DND-41 (cell line): ENCODE measurements around the gene C1QTNF3.

Source experiments
- ATAC-seq: fragments of 200-7000 bp; cut with Tn5 transposase; 3 replicates; pipeline ENCODE4 v1.9.1; 2021; ENCODE audit warnings: low read depth; ENCODE audit not compliant: insufficient read depth
- DNase-seq: peaks from one replicate; pipeline ENCODE4 v3.0.0-alpha.2; 2020
- H2AFZ ChIP-seq: 2 replicates; pipeline ENCODE4 v1.6.0; 2012; ENCODE audit warnings: low read depth, low read length
- H3K27ac ChIP-seq: 2 replicates; pipeline ENCODE4 v1.5.1; 2012; ENCODE audit warnings: low read length, inconsistent platforms
- H3K27me3 ChIP-seq: fragments of 200-600 bp; sonication (generic); 2 replicates; pipeline ENCODE4 v1.6.0; 2012; ENCODE audit warnings: low read length, mild to moderate bottlenecking, inconsistent platforms; ENCODE audit not compliant: insufficient read depth, poor library complexity
- H3K36me3 ChIP-seq: 2 replicates; pipeline ENCODE4 v1.5.1; 2012; ENCODE audit warnings: low read length, inconsistent platforms; ENCODE audit not compliant: insufficient read depth
- H3K4me1 ChIP-seq: 2 replicates; pipeline ENCODE4 v1.5.1; 2012; ENCODE audit warnings: mild to moderate bottlenecking, low read length; ENCODE audit not compliant: insufficient read depth
- H3K4me2 ChIP-seq: 2 replicates; pipeline ENCODE4 v1.6.0; 2012; ENCODE audit warnings: mild to moderate bottlenecking, moderate library complexity, low read length, inconsistent platforms; ENCODE audit not compliant: insufficient read depth
- H3K4me3 ChIP-seq, 2 experiments: fragments of 200-600 bp in 1 of 2; shearing (Covaris generic) in 1 of 2; 2 replicates each; pipeline ENCODE4 v1.5.1; 2012 to 2016; ENCODE audit warnings: inconsistent platforms in 2 of 2, low read length in 2 of 2, mild to moderate bottlenecking in 2 of 2, low read depth in 1 of 2, moderate library complexity in 1 of 2
- H3K79me2 ChIP-seq: 2 replicates; pipeline ENCODE4 v1.6.0; 2012; ENCODE audit warnings: low read length, inconsistent platforms; ENCODE audit not compliant: insufficient read depth
- H3K9ac ChIP-seq: 2 replicates; pipeline ENCODE4 v1.6.0; 2012; ENCODE audit warnings: low read depth, mild to moderate bottlenecking, inconsistent platforms, low read length, moderate library complexity
- H3K9me3 ChIP-seq: 2 replicates; pipeline ENCODE4 v1.5.1; 2012; ENCODE audit warnings: low read length, moderate library complexity, mild to moderate bottlenecking, inconsistent platforms; ENCODE audit not compliant: insufficient read depth, severe bottlenecking
- H4K20me1 ChIP-seq: 2 replicates; pipeline ENCODE4 v1.6.0; 2012; ENCODE audit warnings: low read length; ENCODE audit not compliant: insufficient read depth
- EZH2 ChIP-seq: IDR thresholded peaks from 3 replicates; pipeline ENCODE4 v1.6.1; 2012; ENCODE audit warnings: borderline replicate concordance, low read depth, mild to moderate bottlenecking, moderate library complexity, low read length, inconsistent platforms; ENCODE audit not compliant: severe bottlenecking
- TF ChIP-seq, protein P1 (sequence below): IDR thresholded peaks from 2 replicates; pipeline ENCODE4 v1.5.1; 2012; ENCODE audit warnings: borderline replicate concordance, low read length, moderate library complexity, mild to moderate bottlenecking; ENCODE audit not compliant: poor library complexity, severe bottlenecking; ENCODE audit errors: extremely low read depth

The C1QTNF3 gene

DNA sequence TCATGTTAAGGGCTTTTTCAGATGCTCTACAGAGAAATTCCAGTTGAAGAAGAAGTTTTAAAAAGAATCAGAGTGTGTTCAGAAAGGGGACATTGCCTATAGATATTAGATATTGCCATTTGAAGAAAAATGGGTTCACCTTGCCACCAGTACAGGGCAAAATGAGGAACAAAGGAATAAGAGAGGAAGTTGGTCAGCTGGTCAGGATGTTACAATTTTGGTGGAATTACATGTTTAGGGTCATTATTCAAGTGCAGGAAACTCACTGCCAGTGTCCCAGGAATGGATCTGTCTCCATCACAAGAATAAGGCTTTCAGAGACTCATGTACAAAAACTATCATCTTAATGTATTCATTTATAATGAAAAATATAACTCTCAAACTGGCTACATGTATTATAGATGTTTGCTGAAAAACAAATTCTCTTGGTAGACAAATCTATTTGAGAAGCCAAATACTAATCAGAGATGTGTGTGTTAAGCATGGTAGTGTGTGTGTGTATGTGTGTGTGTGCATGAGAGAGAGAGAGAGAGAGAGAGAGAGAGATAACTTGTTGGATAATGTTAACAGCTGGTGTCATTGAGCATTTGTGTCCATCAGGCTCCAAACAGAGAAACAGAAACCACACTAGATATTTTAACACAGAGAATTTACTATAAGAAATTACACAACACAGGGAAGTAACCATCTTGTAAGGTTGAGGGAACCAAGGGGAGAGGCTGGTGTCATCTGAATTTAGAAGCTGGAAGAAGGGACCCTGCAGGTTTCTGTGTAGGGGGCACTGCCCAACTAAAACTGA lies 5.0 kb upstream of the C1QTNF3 start:
- no peaks in the 10 kb centered on the region for H3K4me1 ChIP-seq
- no peak overlapping the region for H3K27ac ChIP-seq
- ATAC-seq: no peak
- H2AFZ ChIP-seq: no peak overlapping the region
- no peaks in the 10 kb centered on the region for H3K79me2 ChIP-seq
- H3K4me3 ChIP-seq: no peak overlapping the region
- H3K9me3 ChIP-seq: no peaks in the 10 kb centered on the region
- no peaks in the 10 kb centered on the region for H3K27me3 ChIP-seq
- H3K36me3 ChIP-seq: 0 out of 2 replicates have a peak, but pooled peaks cover 4% of the 10 kb centered on the region
- H4K20me1 ChIP-seq: no peaks in the 10 kb centered on the region
- TF ChIP-seq, protein P1, sequence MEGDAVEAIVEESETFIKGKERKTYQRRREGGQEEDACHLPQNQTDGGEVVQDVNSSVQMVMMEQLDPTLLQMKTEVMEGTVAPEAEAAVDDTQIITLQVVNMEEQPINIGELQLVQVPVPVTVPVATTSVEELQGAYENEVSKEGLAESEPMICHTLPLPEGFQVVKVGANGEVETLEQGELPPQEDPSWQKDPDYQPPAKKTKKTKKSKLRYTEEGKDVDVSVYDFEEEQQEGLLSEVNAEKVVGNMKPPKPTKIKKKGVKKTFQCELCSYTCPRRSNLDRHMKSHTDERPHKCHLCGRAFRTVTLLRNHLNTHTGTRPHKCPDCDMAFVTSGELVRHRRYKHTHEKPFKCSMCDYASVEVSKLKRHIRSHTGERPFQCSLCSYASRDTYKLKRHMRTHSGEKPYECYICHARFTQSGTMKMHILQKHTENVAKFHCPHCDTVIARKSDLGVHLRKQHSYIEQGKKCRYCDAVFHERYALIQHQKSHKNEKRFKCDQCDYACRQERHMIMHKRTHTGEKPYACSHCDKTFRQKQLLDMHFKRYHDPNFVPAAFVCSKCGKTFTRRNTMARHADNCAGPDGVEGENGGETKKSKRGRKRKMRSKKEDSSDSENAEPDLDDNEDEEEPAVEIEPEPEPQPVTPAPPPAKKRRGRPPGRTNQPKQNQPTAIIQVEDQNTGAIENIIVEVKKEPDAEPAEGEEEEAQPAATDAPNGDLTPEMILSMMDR: no peak
- TF ChIP-seq EZH2: no peak
- H3K4me2 ChIP-seq: no peak overlapping the region
- no peak overlapping the region for H3K9ac ChIP-seq
- DNase-seq: no peak

DNA sequence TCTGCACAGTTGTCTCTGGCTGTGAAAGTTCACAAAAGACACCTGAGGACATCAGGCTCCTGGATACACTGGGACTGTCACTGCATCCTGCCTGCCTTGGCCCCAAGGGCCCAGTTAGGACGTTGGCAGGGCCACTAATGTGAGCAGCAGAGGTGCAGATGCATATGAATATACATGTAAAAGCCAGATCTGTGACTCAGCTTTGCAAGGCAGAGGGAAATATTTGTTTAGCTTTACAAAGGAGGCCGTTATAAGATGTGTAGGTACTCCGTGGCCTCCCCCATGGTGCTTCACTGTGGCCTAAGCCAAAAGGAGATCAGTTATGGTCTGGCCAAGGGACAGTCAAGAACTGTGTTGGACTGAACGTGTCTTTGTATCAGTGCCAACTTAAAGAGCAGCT lies 4.1 kb upstream of the C1QTNF3 start:
- Histone ChIP-seq H3K79me2 (no peaks in the 10 kb centered on the region), H3K4me1 (no peaks in the 10 kb centered on the region), H4K20me1 (no peaks in the 10 kb centered on the region), H3K4me2 (no peak overlapping the region), H3K9ac (no peak overlapping the region), H2AFZ (no peak overlapping the region), H3K27me3 (no peaks in the 10 kb centered on the region), H3K4me3 (no peak overlapping the region), H3K27ac (no peak overlapping the region), H3K36me3 (0 out of 2 replicates have a peak, but pooled peaks cover 4% of the 10 kb centered on the region), H3K9me3 (no peaks in the 10 kb centered on the region)
- ATAC-seq (no peak), DNase-seq (no peak)
- no peak for TF ChIP-seq EZH2

DNA sequence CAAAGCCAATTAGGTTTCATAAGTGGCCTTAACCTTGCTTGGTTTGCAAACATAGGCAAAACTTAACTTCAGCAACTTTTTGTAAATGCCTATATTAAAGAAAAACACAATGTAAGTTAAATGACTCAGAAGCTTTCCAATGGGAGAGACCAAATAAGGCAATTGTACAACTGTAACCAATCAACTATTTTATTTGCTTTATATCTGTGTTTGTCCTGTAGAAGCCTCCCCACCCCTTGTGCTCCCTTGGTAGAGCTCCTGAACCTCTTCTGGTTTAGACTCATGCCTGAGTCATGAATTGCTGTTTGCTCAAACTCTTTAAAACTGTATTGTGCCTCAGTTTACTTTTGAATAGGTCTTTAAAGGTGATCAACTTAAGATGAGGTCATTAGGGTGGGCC lies 3.0 kb upstream of the C1QTNF3 start:
- DNase-seq: no peak
- no peaks in the 10 kb centered on the region for H3K27me3 ChIP-seq

DNA sequence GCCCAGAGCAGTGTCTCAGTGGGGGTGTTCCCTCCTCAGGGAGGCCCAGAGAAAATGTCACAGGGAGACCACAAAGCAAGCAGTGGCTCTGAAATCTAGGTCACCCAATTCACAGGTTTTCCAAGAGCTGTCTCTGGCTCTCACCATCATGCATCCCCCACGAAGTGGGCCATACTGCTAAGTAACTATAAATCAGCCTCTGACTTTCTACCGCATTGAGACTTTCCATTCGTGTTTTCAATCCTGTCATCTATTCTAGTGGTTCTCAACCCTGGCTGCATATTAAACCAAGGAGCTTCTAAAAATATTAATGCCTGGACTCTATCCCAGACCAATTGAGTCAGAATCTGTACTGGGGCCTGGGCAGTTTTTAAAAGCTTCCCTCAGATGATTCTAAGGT lies 2.0 kb upstream of the C1QTNF3 start:
- H3K9ac ChIP-seq: no peak overlapping the region
- no peaks in the 10 kb centered on the region for H3K79me2 ChIP-seq
- TF ChIP-seq EZH2: no peak
- TF ChIP-seq, protein P1: no peak
- H3K27me3 ChIP-seq: no peaks in the 10 kb centered on the region
- ATAC-seq: no peak
- no peak overlapping the region for H2AFZ ChIP-seq
- H3K27ac ChIP-seq: no peak overlapping the region
- H3K36me3 ChIP-seq: no peaks in the 10 kb centered on the region
- DNase-seq: no peak
- H4K20me1 ChIP-seq: no peaks in the 10 kb centered on the region
- H3K4me3 ChIP-seq: no peak overlapping the region
- H3K9me3 ChIP-seq: no peaks in the 10 kb centered on the region
- H3K4me2 ChIP-seq: no peak overlapping the region
- H3K4me1 ChIP-seq: no peaks in the 10 kb centered on the region

More for the DNA sequence above, 3.0 kb upstream of the C1QTNF3 start:
- Histone ChIP-seq H3K4me2 (no peak overlapping the region), H3K9me3 (no peaks in the 10 kb centered on the region), H3K4me1 (no peaks in the 10 kb centered on the region), H3K36me3 (no peaks in the 10 kb centered on the region), H2AFZ (no peak overlapping the region), H3K27ac (no peak overlapping the region), H4K20me1 (no peaks in the 10 kb centered on the region), H3K9ac (no peak overlapping the region), H3K4me3 (no peak overlapping the region), H3K79me2 (no peaks in the 10 kb centered on the region)
- ATAC-seq: no peak
- TF ChIP-seq EZH2: no peak
- TF ChIP-seq, protein P1: no peak
